ENCODE data around the gene KLHDC8A.
"Not testable (repeated sequence)": the region's sequence is repeated elsewhere in the genome, so short reads cannot be mapped to it uniquely, and the experiment has no call there.

KLHDC8A gene

GRCh38 chr1:205370780-205371179, 14.1 kb upstream of the KLHDC8A start:
- DNase-seq, result no peak

DNA sequence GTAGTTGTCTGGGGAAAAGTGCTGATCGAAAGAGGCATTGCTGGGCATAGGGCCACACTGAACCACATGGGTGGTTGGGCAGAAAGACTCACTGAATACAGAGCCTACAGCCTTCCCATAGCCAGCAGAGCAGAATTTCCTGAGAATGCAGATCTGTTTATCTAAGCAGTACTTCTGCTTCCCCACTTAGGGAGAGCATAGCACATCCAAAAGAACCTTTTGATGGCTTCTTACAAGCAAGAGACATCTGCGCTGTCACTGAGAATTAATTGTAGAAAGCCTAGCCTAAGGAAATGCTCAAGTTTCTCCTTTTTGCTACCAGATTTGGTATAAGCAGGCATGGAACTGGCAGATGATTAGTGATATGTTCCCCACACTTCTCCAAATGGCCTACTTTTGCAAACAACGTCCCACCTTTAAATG, 13.0 kb upstream of the KLHDC8A start:
- no peak for DNase-seq

DNA sequence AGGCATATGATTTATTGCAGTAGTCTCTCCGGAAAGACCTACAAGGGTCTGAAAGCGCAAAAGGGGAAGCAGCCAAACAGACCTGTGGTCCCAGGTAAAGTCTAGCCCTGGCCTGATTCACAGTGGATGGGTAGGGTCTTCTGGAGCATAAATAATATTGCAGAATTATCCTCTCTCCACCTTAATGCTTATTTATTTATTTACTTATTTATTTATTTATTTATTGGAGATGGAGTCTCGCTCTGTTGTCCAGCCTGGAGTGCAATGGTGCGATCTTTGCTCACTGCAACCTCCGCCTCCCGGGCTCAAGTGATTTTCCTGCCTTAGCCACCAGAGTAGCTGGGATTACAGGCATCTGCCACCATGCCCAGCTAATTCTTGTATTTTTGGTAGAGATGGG, 11.8 kb upstream of the KLHDC8A start:
- no peak for DNase-seq

GRCh38 chr1:205365945-205366463, 9.3 kb upstream of the KLHDC8A start:
- DNase-seq, result peak; percentile 34

DNA sequence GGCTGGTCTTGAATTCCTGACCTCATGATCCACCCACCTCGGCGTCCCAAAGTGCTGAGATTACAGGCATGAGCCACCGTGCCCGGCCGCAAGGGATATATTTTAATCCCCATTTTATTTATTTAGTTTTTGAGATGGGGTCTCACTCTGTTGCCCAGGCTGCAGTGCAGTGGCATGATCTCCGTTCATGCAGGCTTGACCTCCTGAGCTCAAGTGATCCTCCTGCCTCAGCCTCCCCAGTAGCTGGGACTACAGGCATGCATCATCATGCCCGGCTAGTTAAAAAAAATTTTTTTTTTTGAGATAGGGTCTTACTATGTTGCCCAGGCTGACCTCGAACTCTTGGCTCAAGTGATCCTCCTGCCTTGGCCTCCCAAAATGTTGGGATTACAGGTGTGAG, 8.4 kb upstream of the KLHDC8A start:
- not testable (repeated sequence) for DNase-seq

DNA sequence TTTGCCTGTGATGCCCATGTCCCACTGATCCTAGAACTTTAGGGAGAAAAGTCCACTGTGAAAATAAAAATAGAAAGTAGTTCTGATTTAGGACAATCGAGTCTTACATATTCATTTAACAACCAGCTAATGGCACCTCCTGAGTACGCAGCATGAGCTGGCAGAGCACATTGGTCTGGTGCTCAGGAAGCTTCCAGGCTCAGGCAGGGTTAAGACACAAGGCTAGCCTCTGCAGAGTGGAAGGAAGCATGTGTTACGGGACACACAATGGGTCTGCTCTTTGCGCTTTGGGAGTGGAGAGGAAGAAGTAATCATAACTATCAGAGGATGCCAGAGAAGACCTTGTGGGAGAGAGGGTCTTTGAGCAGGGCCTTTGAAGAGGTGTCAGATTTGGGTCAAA, 4.2 kb upstream of the KLHDC8A start:
- no peak for DNase-seq

- no peak for DNase-seq
Observed at GRCh38 chr1:205359771-205360565, 3.2 kb upstream of the KLHDC8A start.

- no peak for DNase-seq
Observed at GRCh38 chr1:205358579-205358978, 1.9 kb upstream of the KLHDC8A start.

DNA sequence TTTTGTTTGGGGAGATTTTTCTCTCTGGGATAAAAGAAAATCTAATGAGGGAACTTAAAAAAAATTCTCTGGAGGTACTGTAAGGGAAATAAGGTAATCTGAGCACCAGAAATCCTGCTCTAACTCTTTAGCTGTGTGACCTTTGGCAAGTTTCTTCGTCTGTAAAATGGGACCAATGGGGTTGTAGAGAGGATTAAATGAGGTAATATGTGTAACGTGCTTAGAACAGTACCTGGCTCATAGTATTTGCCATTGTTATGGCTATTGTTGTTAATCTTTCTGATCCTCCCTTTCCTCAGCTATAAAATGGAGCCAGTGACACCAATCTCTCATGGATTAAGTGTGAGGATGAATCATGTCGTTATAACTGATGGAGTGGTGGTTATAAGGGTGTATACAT, 845 bp upstream of the KLHDC8A start:
- DNase-seq, result no peak

GRCh38 chr1:205355075-205355453, 1.7 kb downstream of the KLHDC8A start:
- DNase-seq, result no peak

DNA sequence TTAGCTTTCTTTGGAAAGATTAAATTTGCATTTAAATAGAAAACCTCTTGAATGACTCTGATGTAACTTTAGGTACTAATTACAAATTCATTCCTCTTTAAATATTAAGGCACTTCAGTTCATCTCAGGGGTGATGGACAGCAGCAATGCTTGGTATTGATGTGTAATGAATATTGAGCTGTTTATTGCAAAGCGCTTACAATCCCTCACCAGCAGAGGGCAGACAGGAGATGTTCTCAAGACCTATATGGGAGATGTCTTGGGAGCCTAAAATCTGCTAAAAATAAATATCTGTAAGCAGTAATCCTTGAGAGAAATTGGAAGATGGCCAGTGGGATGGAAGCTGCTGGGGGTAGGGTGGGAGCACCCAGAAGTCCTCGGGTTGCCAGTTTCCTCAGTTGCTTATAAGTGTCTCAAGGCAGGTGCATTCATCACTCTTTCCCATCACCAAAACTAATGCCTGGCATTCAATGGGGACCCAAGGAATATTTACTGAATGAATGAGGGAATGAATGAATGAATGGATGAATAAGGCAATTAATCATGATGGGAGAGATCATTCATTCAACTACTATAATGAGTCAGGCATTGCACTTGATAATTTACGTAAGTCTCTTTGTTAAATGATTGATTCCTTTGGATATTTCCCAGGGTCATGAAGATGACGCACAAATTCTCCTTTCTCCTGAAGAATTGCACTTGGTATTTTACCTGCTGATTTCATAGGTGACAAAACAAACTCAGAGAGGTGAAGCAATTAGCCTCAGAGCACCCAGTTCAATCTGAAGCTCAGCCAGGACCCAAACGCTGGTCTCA, 2.3 kb downstream of the KLHDC8A start:
- peak; percentile 26 for DNase-seq

DNA sequence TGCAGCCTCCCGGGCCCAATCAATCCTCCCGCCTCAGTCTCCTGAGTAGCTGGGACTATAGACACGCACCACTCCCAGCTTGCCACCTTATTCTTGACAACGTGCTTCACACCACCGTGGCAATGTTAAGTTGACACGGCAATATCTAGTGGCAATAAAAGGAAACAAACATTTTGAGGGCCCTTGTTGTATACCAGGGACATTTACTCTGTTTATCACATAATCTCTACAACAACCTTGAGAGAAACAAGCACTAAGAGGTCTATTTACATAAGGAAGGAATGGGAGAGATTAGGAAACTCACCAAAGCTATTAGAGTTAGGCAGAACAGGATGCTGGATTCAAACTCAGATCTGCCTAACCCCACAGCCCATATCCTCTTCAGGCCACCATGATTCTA, 3.1 kb downstream of the KLHDC8A start:
- no peak for DNase-seq

GRCh38 chr1:205353191-205353590, 3.5 kb downstream of the KLHDC8A start:
- no peak for DNase-seq

DNA sequence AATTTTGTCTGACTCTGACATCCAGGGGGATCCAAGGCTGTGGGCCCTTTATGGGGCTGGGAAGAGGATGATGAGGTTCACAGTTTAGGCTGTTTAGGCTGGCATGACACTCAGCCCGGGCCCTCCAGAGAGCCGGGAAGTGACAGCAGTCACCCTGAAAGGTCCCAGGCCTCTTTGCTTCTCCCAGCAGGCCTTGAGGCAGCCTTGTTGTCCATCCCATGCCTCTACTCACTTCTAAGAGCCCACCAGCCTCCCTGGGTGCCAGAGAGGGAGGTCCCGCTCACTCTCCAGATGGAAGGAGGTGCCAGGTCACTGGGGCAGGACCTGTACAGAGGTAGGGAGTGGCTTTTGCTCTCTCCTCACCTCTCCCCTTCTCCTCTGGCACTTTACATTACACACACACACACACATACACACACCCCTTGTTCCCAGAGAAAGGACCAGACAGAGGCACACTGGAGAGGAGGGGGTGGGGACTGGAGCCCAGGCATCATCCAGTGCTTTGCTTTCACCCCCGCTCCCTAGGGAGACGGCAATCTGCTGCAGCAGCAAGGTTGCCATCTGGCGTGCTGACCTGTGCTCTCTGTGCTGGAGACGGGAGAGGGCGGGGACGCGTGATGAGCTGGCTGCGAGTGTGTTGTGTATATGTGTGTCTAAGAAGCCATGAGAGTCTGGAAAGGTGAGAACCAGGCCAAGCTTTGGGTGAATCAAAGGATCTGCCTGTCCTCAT, 4.6 kb downstream of the KLHDC8A start:
- DNase-seq, result peak; percentile 86

- DNase-seq, result no peak
Observed at GRCh38 chr1:205350691-205351141, 6.0 kb downstream of the KLHDC8A start.

- DNase-seq, result no peak
Observed at GRCh38 chr1:205350124-205350523, 6.6 kb downstream of the KLHDC8A start.

DNA sequence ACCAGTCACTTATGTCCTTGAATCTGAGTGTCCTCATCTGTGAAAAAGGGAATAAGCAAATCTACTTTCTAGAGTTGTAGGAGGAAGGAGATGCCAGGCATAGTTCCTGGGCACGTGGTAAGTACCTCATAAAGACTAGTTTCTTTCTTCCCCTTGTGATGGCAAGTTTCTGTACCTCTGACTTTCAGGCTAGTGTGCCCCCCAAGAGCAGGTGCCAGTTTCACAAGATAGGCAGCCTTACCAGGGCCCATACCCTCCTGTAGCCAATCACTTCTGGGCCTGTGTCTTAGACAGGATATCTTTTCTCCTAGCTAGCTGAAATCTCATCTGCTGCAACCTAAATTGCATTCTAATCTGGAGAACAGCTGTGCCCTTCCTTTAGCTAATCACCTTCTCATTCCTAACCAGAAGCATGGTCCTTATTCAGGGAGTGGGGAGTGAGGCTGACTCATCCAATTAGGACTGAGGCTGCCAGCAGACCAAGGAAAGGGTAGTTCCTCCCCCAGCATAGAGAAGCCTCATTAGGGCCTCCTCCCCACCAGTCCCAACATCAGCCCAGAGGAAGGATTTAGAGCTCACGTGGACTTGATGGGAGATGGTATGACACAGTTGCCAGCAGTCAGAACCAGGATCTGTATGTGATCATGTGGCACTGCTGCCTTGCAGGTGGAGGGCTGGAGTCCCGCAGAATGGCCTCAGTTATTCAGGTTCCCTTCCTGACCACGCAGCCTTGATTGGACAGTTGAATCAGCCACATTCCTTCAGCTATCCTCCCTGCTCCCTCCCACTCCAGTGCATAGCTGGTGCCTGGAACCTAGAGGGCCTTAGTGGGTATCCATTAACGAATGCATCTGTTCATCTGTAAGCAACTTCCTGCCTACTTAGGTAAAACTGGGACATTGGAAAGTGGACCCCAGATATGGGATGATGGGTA, 7.9 kb downstream of the KLHDC8A start:
- DNase-seq, result no peak

DNA sequence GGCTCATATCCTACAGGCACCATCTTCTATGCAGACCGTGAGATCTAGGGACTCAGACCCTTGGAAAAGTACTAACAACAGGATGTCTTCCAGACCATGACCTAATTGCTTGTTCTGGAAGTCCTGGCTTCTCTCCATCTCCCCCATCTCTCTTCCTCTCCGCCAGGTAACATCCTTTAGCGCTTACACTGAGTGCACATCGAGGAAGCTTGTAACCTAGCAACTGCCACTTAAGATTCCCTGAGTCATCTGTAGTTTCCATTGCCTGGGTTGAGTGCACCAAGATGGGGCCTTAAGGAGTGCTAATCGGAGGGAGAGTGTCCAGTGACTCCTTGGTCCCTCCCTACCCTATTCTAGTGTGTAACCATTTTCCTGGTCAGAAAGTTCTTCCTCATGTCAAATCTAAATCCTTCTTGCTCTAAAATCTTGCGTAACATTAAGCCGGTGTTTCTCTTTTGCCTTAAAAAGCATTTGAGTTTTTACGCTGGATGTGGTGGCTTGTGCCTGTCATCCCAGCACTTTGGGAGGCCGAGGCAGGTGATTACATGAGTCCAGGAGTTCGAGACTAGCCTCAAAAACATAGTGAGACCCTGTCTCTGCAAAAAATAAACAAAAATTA, 9.7 kb downstream of the KLHDC8A start:
- no peak for DNase-seq

GRCh38 chr1:205345761-205346160, 11.0 kb downstream of the KLHDC8A start:
- DNase-seq, result no peak

GRCh38 chr1:205344066-205344928, 12.4 kb downstream of the KLHDC8A start:
- peak; percentile 33 for DNase-seq

All from NCI-H510A (cell line).